PC-9 (cell line): ENCODE measurements around the gene KIF26A.

ENCODE experiments used
- EZH2 ChIP-seq: fragments of 200-600 bp; sonication (generic); IDR thresholded peaks from 2 replicates; pipeline ENCODE4 v1.8.0; 2017; ENCODE audit warnings: antibody characterized with exemption, low read depth
- TF ChIP-seq, protein P1 (sequence below): fragments of 200-600 bp; sonication (generic); conservative IDR thresholded peaks from 2 replicates; pipeline ENCODE4 v1.6.1; 2017; ENCODE audit warnings: mixed run types, antibody characterized with exemption, mild to moderate bottlenecking, moderate library complexity

GRCh38 chr14:104201496-104201895 is 63.1 kb downstream of the KIF26A start:
- TF ChIP-seq, protein P1, sequence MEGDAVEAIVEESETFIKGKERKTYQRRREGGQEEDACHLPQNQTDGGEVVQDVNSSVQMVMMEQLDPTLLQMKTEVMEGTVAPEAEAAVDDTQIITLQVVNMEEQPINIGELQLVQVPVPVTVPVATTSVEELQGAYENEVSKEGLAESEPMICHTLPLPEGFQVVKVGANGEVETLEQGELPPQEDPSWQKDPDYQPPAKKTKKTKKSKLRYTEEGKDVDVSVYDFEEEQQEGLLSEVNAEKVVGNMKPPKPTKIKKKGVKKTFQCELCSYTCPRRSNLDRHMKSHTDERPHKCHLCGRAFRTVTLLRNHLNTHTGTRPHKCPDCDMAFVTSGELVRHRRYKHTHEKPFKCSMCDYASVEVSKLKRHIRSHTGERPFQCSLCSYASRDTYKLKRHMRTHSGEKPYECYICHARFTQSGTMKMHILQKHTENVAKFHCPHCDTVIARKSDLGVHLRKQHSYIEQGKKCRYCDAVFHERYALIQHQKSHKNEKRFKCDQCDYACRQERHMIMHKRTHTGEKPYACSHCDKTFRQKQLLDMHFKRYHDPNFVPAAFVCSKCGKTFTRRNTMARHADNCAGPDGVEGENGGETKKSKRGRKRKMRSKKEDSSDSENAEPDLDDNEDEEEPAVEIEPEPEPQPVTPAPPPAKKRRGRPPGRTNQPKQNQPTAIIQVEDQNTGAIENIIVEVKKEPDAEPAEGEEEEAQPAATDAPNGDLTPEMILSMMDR = no peak
- TF ChIP-seq EZH2 = no peak
